ENCODE results near the gene ABCA4. TPM values are rescaled to one million over a fixed set of nuclear protein-coding genes. Genes with fewer than 3 reads are reported as not detected.

The ABCA4 gene
- total and polyA plus RNA-seq, 4 experiments from 2014 or later, result not detected

DNA sequence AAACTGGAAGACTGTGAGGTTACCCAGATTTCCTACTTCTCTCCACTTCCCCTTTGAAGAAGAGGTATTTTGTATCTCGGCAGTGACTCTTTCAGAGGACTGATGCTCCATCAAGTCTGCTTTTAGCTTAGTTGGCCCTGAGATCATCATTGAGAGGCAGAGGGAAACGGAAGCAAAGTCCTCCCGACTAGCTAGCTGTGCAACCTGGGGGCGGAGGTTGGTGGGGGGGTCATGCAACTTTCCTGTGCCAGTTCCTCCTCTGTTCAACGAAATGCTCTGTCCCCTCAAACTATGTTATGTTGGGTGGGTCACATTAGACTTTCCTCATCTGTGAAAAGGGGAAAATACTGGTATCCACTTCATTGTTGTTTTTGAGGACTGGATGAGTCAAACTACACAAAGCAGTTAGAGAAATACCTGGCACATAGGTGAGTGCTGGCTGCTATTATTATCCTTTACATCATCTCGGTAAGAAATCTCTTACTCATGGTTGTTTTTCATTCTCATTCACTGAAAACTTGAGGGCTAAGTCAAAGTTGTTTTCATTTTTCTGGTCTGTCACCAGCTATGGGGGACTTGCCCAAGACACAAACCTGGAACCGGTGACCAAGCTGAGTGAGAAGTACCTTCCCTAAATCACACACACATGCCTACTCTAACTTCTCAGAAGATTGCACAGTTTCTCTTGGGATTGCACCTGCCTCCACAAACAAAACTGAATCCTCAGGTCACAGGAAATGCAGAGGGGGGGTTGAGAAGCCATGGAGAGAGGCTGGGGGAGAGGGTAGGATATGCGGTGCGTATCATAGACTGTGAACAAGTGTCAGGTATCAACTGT is 83.3 kb downstream of the ABCA4 start:
- Histone ChIP-seq H3K9me3 (ENCODE audit: control insufficient read depth in 1 of 2, low read length in 2 of 2) (no peaks in the 10 kb centered on the region), H3K27me3 (ENCODE audit: insufficient read depth, low read length) (no peaks in the 10 kb centered on the region), H3K27ac (ENCODE audit: low read depth, low read length) (no peak overlapping the region), H3K4me1 (ENCODE audit: insufficient read depth, low read length) (no peaks in the 10 kb centered on the region), H3K36me3 (ENCODE audit: insufficient read depth, low read length) (no peaks in the 10 kb centered on the region), H3K4me3 (ENCODE audit: low read length in 2 of 2) (no peak overlapping the region)
- Mint-ChIP-seq H3K27me3 (peaks cover 17 to 31% of the 10 kb centered on the region in 2 donors), H3K4me1 (no peaks in the 10 kb centered on the region), H3K9me3 (no peaks in the 10 kb centered on the region), H3K4me3 (no peak overlapping the region), H3K27ac (no peak overlapping the region), H3K36me3 (no peaks in the 10 kb centered on the region)
- DNase-seq, result no peak
- intact Hi-C loops (cut with micrococcal nuclease), result loop anchor here (5.0 to 10.0 kb wide), 2 partner anchors 603 to 770 kb away; no protein-coding TSS in a partner anchor
- ChIA-PET POLR2A (ENCODE audit: partially characterized antibody) (no interaction called here), CTCF (ENCODE audit: partially characterized antibody) (interaction anchor here (0.8 to 10.2 kb wide), 7 partner anchors 12 to 427 kb away, joined by 3 to 69 read pairs (median 10); no protein-coding TSS in a partner anchor)

DNA sequence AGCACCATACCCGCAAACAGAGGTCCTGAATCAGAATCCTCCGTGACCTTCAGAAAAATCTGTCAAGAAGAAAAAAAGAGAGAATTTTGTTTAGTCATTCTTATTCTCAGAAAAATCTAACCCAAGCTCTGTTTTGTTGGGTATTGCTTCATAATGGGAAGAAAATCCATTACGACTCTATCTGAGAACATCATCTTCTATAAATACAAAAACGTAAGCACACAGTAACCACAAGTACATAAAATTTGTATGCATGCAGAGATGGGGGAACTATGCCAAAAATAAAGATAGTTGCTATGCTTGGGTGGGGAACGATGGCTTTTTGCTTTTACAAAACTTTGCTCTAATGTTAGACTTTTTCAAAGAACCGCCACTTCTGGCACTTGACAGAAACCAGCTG is 84.2 kb downstream of the ABCA4 start:
- Mint-ChIP-seq H3K4me1 (no peaks in the 10 kb centered on the region), H3K27me3 (peaks cover 17 to 26% of the 10 kb centered on the region in 2 donors)

DNA sequence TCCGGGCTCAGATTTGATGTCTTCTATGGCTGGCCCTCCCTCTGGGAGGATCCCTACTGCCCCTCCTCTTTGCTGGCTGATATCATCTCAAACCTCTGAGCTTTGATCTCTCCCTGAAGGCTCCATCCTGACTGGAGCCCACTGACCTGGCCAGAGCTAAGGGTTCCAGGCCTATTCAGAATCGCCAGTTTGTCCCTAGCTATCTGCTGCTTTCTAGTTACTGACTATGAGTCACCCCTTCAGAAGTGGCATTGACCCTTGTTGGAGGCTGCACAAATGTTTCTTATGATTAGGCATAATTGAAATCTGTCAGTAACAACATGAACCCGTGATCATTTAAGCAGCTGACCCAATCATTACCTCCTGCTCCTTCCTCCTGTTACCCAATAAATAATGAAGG is 87.1 kb downstream of the ABCA4 start:
- POLR2A ChIA-PET (ENCODE audit: partially characterized antibody), result no interaction called here
- CTCF ChIA-PET (ENCODE audit: partially characterized antibody), result interaction anchor here (0.9 to 10.2 kb wide), 4 partner anchors 8 to 430 kb away, joined by 4 to 69 read pairs (median 10); no protein-coding TSS in a partner anchor
- Mint-ChIP-seq H3K4me1 (no peaks in the 10 kb centered on the region), H3K27me3 (peaks cover 10 to 21% of the 10 kb centered on the region in 2 donors), H3K4me3 (no peak overlapping the region), H3K27ac (no peak overlapping the region), H3K36me3 (no peaks in the 10 kb centered on the region), H3K9me3 (no peaks in the 10 kb centered on the region)
- Histone ChIP-seq H3K36me3 (ENCODE audit: insufficient read depth, low read length) (no peaks in the 10 kb centered on the region), H3K27ac (ENCODE audit: low read depth, low read length) (no peak overlapping the region), H3K4me3 (ENCODE audit: low read length in 2 of 2) (no peak overlapping the region), H3K9me3 (ENCODE audit: control insufficient read depth in 1 of 2, low read length in 2 of 2) (no peaks in the 10 kb centered on the region), H3K4me1 (ENCODE audit: insufficient read depth, low read length) (no peaks in the 10 kb centered on the region), H3K27me3 (ENCODE audit: insufficient read depth, low read length) (no peaks in the 10 kb centered on the region)
- no peak for DNase-seq
- intact Hi-C loops (cut with micrococcal nuclease), result loop anchor here (10.0 kb wide), 1 partner anchor 599 kb away; no protein-coding TSS in a partner anchor

More for the DNA sequence above, 84.2 kb downstream of the ABCA4 start:
- intact Hi-C loops (cut with micrococcal nuclease), result loop anchor here (5.0 to 10.0 kb wide), 2 partner anchors 602 to 771 kb away; no protein-coding TSS in a partner anchor
- POLR2A ChIA-PET (ENCODE audit: partially characterized antibody), result no interaction called here
- Histone ChIP-seq H3K4me1 (ENCODE audit: insufficient read depth, low read length) (no peaks in the 10 kb centered on the region), H3K27me3 (ENCODE audit: insufficient read depth, low read length) (no peaks in the 10 kb centered on the region), H3K27ac (ENCODE audit: low read depth, low read length) (no peak overlapping the region), H3K4me3 (ENCODE audit: low read length in 2 of 2) (no peak overlapping the region), H3K36me3 (ENCODE audit: insufficient read depth, low read length) (no peaks in the 10 kb centered on the region), H3K9me3 (ENCODE audit: control insufficient read depth in 1 of 2, low read length in 2 of 2) (no peaks in the 10 kb centered on the region)
- no peaks in the 10 kb centered on the region for H3K9me3 Mint-ChIP-seq
- no peaks in the 10 kb centered on the region for H3K36me3 Mint-ChIP-seq
- H3K27ac Mint-ChIP-seq, result no peak overlapping the region
- no peak for DNase-seq
- no peak overlapping the region for H3K4me3 Mint-ChIP-seq
- CTCF ChIA-PET (ENCODE audit: partially characterized antibody), result interaction anchor here (0.7 to 10.2 kb wide), 6 partner anchors 9 to 428 kb away, joined by 3 to 69 read pairs (median 6); no protein-coding TSS in a partner anchor

DNA sequence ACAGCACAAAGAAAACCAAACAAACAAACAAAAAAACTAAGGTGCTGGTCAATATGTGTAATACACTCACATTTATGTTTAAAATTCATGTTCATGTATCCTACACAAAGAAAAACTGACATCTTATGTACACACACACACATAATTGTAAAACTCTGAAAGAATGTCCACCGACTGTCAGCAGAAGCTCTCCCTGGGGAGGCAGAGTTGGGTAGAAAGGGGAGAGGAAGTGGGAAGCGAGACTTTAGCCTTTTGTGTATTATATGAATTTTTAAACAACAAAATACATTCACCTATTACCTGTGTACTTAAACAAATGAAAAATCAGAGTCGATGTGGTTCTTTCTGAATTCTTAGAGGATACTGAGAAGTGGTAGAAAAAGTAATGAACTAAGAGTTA is 88.3 kb downstream of the ABCA4 start:
- no peak overlapping the region for H3K4me3 Mint-ChIP-seq
- H3K36me3 Mint-ChIP-seq, result no peaks in the 10 kb centered on the region
- no peak for DNase-seq
- no peaks in the 10 kb centered on the region for H3K9me3 Mint-ChIP-seq
- Histone ChIP-seq H3K4me3 (ENCODE audit: low read length in 2 of 2) (no peak overlapping the region), H3K27me3 (ENCODE audit: insufficient read depth, low read length) (no peaks in the 10 kb centered on the region), H3K27ac (ENCODE audit: low read depth, low read length) (no peak overlapping the region), H3K4me1 (ENCODE audit: insufficient read depth, low read length) (no peaks in the 10 kb centered on the region), H3K9me3 (ENCODE audit: control insufficient read depth in 1 of 2, low read length in 2 of 2) (no peaks in the 10 kb centered on the region), H3K36me3 (ENCODE audit: insufficient read depth, low read length) (no peaks in the 10 kb centered on the region)
- intact Hi-C loops (cut with micrococcal nuclease), result loop anchor here (10.0 kb wide), 1 partner anchor 598 kb away; no protein-coding TSS in a partner anchor
- POLR2A ChIA-PET (ENCODE audit: partially characterized antibody), result no interaction called here
- no peak overlapping the region for H3K27ac Mint-ChIP-seq
- peaks cover 8 to 20% of the 10 kb centered on the region in 2 donors for H3K27me3 Mint-ChIP-seq
- no peaks in the 10 kb centered on the region for H3K4me1 Mint-ChIP-seq
- CTCF ChIA-PET (ENCODE audit: partially characterized antibody), result interaction anchor here (1.7 kb wide), 1 partner anchor 13 kb away, joined by 4 read pairs; no protein-coding TSS in a partner anchor

DNA sequence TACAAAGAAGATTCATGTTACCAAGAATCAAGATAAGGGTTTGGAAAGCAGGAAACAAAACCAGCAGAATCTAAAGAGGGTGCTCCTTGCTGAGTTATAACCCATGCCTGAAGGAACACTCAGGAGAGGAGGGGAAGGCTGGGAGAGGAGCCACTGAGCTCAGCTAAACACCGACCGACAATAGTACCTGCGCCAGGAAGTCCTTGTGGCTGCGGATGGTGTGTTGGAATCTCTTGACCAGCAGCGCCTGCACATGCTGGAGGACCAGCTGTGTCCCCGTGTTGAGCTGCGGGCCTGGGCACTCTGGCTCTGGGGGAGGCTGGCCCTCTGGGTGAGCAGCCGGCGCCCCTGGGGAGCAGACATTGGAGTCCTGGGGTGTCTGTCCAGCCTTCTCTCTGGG is 89.4 kb downstream of the ABCA4 start:
- no peak for DNase-seq
- intact Hi-C loops (cut with micrococcal nuclease), result loop anchor here (10.0 kb wide), 1 partner anchor 597 kb away; no protein-coding TSS in a partner anchor
- Histone ChIP-seq H3K4me1 (ENCODE audit: insufficient read depth, low read length) (no peaks in the 10 kb centered on the region), H3K9me3 (ENCODE audit: control insufficient read depth in 1 of 2, low read length in 2 of 2) (no peaks in the 10 kb centered on the region), H3K27me3 (ENCODE audit: insufficient read depth, low read length) (no peaks in the 10 kb centered on the region), H3K27ac (ENCODE audit: low read depth, low read length) (no peak overlapping the region), H3K36me3 (ENCODE audit: insufficient read depth, low read length) (no peaks in the 10 kb centered on the region), H3K4me3 (ENCODE audit: low read length in 2 of 2) (no peak overlapping the region)
- no peaks in the 10 kb centered on the region for H3K4me1 Mint-ChIP-seq
- H3K4me3 Mint-ChIP-seq, result no peak overlapping the region
- H3K9me3 Mint-ChIP-seq, result no peaks in the 10 kb centered on the region
- ChIA-PET POLR2A (ENCODE audit: partially characterized antibody) (no interaction called here), CTCF (ENCODE audit: partially characterized antibody) (interaction anchor here (1.4 to 1.7 kb wide), 2 partner anchors 8 to 14 kb away, joined by 4 to 5 read pairs; no protein-coding TSS in a partner anchor)
- H3K36me3 Mint-ChIP-seq, result no peaks in the 10 kb centered on the region
- peaks cover 3 to 13% of the 10 kb centered on the region in 2 donors for H3K27me3 Mint-ChIP-seq
- H3K27ac Mint-ChIP-seq, result no peak overlapping the region

DNA sequence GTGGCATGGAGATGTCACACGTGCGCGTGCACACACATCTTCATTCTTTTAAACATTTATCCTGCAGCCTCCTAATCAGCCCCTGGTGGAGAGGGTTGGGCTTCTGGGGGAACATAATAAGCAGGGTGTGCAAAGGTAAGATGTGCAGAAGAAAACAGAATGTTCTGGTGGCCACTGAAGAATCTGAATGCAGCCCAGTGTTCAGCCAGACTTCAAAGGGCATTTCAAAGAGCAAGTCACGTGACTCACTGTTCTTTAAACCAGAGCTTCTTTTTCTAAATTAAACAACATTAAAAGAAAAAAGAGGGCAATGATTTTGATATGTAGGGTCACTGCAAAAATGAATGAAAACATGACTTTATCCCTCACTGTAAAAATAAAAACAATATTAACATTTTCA is 89.8 kb downstream of the ABCA4 start:
- Histone ChIP-seq H3K27me3 (ENCODE audit: insufficient read depth, low read length) (no peaks in the 10 kb centered on the region), H3K9me3 (ENCODE audit: control insufficient read depth in 1 of 2, low read length in 2 of 2) (no peaks in the 10 kb centered on the region), H3K36me3 (ENCODE audit: insufficient read depth, low read length) (no peaks in the 10 kb centered on the region), H3K27ac (ENCODE audit: low read depth, low read length) (no peak overlapping the region), H3K4me3 (ENCODE audit: low read length in 2 of 2) (no peak overlapping the region), H3K4me1 (ENCODE audit: insufficient read depth, low read length) (no peaks in the 10 kb centered on the region)
- DNase-seq, result no peak
- H3K4me3 Mint-ChIP-seq, result no peak overlapping the region
- intact Hi-C loops (cut with micrococcal nuclease), result loop anchor here (10.0 kb wide), 1 partner anchor 596 kb away; no protein-coding TSS in a partner anchor
- H3K9me3 Mint-ChIP-seq, result no peaks in the 10 kb centered on the region
- CTCF ChIA-PET (ENCODE audit: partially characterized antibody), result interaction anchor here (1.4 to 1.7 kb wide), 3 partner anchors 9 to 15 kb away, joined by 3 to 5 read pairs (median 4); no protein-coding TSS in a partner anchor
- no peak overlapping the region for H3K27ac Mint-ChIP-seq
- peaks cover 3 to 13% of the 10 kb centered on the region in 2 donors for H3K27me3 Mint-ChIP-seq
- H3K4me1 Mint-ChIP-seq, result no peaks in the 10 kb centered on the region
- H3K36me3 Mint-ChIP-seq, result no peaks in the 10 kb centered on the region
- POLR2A ChIA-PET (ENCODE audit: partially characterized antibody), result no interaction called here
